Middle frontal gyrus (tissue), 1 donor: ENCODE measurements around the gene PXMP4.

Source experiments
- DNase-seq: peaks from one replicate; pipeline ENCODE4 v3.0.0-alpha.2; 2015; ENCODE audit warnings: low spot score; ENCODE audit errors: extremely low spot score

PXMP4 gene

DNA sequence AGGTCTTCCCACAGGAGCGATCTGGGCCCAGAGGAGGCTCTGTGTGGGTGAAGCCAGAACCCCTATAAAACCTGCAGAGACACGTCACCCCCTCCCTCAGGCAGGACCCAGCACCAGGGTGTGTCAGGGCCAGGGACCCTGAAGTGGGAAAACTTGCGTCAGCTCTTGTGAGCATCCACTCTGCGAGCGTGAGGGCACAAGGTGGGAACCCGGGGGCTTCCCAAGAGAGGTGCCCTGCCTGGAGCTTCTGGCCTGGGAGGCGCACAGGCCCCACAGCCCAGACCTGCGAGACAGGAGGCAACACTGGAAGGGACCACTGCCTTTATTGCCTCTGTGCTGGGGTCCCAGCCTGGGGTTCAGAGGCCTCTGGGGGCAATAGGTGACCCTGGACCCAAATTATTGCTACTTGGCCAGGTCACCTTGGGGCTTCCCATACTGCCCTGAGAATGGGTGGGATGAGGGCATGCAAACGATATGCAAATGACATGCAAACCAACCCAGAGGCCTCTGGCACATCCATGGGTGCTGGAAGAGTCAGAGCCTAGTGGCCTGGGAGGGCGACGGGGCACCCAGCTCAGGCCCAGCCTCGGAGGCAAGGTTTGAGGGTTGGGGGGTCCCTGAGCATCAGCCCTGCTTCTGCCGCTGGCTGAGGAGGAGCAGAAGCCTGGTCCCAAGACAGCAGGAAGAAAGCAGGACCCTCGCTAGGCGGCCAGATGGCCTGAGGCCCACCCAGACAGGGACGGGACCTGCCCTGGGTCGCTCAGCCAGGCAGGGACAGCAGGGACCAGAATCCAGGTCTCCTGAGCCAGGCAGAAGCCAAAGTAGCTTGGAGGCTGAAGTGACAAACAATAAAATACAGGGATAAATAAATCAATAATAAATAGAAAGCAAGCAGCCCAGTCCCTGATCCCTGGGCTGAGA is 63.1 kb downstream of the PXMP4 start:
- DNase-seq, result no peak

DNA sequence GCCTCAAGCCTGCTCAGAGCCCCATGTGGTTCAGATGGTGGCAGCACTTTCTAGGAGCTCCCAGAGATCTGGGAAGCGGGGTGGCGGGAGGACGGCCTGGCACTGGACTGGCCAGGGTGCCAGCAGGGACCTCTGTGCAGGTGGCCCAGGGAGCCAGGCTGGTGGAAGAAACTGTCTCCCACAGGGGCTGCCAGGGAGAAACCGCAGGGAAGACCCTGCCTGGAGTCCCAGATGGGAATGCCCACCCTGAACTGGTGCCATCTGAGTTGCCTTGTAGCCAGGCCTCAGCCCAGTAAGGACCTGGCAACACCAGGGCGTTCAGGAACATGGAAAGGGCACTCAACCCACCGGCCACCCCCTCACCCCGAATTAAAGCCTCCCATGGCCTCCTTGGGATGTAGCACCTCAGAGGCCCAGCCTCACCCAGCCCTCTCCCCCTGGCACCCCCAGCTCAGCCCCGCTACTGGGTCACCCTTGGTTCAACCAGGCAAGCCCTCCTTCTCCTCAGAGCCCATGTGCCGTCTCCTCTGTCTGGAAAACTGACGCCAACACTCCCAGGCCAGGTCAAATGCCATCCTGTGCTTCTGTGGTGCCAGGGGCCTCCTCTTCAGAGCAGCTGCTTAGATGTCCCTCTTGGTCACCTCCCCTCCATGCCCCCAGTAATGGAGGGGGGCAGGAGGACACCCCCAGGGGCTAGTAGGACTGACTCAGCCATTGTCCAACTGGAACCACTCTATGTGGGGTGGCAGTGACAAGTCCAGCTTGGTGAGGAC is 63.9 kb downstream of the PXMP4 start:
- DNase-seq, result no peak

DNA sequence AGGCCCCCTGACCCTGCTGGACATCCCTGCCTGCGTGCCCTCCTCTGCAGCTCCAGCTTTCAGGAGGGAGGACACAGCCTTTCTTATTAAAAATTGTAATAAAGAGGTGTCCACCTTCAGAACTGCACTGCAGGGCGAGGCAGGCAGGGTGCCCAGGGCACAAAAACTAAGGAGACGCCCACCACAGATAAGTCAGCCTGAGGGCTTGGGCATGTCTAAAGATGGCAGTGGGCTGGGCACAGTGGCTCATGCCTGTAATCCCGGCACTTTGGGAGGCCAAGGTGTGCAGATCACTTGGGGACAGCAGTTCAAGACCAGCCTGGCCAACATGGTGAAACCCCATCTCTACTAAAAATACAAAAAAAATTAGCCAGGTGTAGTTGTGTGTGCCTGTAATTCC is 64.9 kb downstream of the PXMP4 start:
- no peak for DNase-seq

DNA sequence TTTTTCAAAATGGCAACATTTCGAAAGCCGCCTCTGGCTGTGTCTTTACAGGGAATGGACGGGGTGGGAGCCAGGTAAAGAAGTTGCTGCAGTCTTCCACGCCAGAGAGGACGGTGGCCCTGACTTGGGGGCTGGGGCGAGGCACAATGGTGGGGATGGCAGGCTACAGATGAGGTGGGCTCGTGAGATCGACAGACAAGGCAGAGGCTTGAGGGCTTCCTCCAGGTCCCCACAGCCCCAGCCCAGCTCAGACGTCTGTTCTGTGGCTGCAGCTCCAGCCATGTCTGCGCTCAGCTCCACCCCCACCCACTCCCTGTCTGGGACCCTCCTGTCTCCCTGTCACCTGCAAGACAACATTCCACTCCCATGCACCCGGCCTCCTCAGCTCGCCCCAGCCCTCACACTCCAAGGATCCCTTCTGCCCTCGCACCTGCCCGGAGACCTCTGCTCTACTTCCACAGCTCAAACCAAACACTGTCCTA is 65.4 kb downstream of the PXMP4 start:
- DNase-seq, result no peak

DNA sequence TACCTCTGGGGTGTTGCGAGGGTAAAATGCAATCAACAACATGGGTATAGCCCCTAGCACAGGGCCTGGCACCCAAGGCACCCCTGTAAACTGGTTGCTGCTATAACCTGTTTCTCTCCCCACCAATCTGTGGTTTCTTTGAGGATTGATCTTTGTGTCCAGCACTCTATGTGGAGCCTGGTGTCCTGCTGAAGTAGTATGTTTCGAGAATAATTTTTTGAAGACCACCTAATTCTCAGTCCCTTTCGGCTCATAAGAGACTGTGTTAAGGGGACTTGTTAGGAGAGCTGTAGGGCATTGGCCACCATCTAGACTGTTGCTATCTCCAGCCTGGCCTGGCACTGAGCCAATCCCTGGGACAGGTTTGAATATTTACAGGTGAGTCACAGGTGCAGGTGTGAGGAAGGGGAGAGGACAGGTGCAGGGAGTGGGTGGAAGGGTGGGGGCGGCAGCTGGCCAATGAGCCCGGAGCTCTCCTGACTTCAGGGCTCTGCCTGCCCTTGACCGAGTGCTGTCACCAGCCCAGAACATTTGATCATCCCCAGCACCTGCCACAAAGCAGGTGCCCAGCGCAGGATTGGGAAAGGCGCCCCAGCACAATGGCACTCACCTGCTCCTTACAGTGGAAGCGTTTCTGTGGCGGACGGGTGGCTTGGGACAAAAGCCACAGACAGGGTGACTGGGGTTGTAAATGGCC is 66.1 kb downstream of the PXMP4 start:
- no peak for DNase-seq

DNA sequence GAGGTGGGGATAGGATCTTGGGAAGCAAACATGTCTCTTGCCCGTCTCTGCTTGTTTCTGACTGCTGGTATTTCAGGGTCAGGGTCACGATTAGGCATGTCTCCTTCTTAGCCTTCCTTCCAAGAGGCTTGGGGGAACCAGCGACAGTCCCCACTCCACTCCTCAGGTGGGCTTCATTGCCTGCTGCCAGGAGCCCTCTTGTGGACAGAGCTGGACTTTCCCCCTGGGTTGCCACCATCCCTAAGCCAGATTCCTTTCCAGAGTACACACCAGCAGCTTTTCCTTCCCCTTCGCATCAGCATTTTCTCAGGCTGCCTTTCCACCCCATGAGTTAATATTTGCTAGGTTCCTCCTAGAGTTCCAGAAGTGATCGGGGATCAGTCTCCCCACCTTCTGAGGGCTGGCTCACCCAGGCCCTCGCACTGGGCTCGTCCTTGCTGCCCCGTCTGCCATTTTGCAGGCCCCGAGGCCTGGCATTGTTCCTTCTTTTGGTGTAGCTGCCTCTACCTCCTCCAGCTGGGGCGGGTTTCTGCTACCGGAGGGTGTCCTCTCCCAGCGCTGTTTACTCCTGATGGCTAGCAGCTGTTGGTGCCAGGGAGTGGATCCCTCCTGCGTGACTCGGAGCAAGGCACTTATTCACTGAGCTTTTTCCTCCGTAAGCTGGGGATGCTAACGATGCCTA is 66.8 kb downstream of the PXMP4 start:
- DNase-seq, result no peak
